H9 (cell line): Measurements from ENCODE around the gene GCNA. TPM values are rescaled to one million over a fixed set of nuclear protein-coding genes. Genes with fewer than 3 reads are reported as not detected.

Source experiments
- DNase-seq: peaks from one replicate; pipeline ENCODE4 v3.0.0-alpha.2; 2017
- H2AFZ ChIP-seq: one replicate; pipeline ENCODE4 v1.6.1; 2013; ENCODE audit warnings: mild to moderate bottlenecking, low read length, control low read depth, moderate library complexity
- H2AK5ac ChIP-seq: 2 replicates; pipeline ENCODE4 v1.6.1; 2013; ENCODE audit warnings: low read length, control low read depth, mixed read lengths; ENCODE audit not compliant: insufficient read length
- H2BK120ac ChIP-seq: one replicate; pipeline ENCODE4 v1.6.1; 2013; ENCODE audit warnings: low read depth, mild to moderate bottlenecking, low read length, control low read depth, inconsistent platforms; ENCODE audit not compliant: poor library complexity, severe bottlenecking
- H2BK12ac ChIP-seq: 2 replicates; pipeline ENCODE4 v1.6.1; 2013; ENCODE audit warnings: low read length, control low read depth, mixed read lengths, low read depth; ENCODE audit not compliant: insufficient read length
- H2BK15ac ChIP-seq: 2 replicates; pipeline ENCODE4 v1.6.1; 2013; ENCODE audit warnings: low read depth, low read length, control low read depth
- H2BK20ac ChIP-seq: one replicate; pipeline ENCODE4 v1.6.1; 2013; ENCODE audit warnings: low read depth, mild to moderate bottlenecking, low read length, control low read depth, inconsistent platforms; ENCODE audit not compliant: poor library complexity, severe bottlenecking
- H2BK5ac ChIP-seq: 2 replicates; pipeline ENCODE4 v1.6.1; 2013; ENCODE audit warnings: low read length, control low read depth, mixed read lengths; ENCODE audit not compliant: insufficient read length
- H3K14ac ChIP-seq: 2 replicates; pipeline ENCODE4 v1.6.1; 2013; ENCODE audit warnings: low read length, control low read depth; ENCODE audit not compliant: insufficient read depth
- H3K18ac ChIP-seq: 2 replicates; pipeline ENCODE4 v1.6.1; 2013; ENCODE audit warnings: low read depth, mild to moderate bottlenecking, mixed read lengths, low read length, control low read depth; ENCODE audit not compliant: insufficient read length
- H3K23ac ChIP-seq: 2 replicates; pipeline ENCODE4 v1.6.1; 2013; ENCODE audit warnings: low read length, control low read depth, mixed read lengths, low read depth; ENCODE audit not compliant: insufficient read length
- H3K23me2 ChIP-seq: 2 replicates; pipeline ENCODE4 v1.6.1; 2013; ENCODE audit warnings: low read depth, mild to moderate bottlenecking, mixed read lengths, low read length, control low read depth; ENCODE audit not compliant: insufficient read length, poor library complexity, severe bottlenecking
- H3K27ac ChIP-seq: 2 replicates; pipeline ENCODE4 v1.5.1; 2013; ENCODE audit warnings: low read length, control low read depth, mixed read lengths, low read depth; ENCODE audit not compliant: insufficient read length
- H3K27me3 ChIP-seq: 2 replicates; pipeline ENCODE4 v1.6.1; 2013; ENCODE audit warnings: low read length, control low read depth, inconsistent platforms; ENCODE audit not compliant: insufficient read depth
- H3K4ac ChIP-seq: 2 replicates; pipeline ENCODE4 v1.6.1; 2013; ENCODE audit warnings: low read depth, mild to moderate bottlenecking, control low read depth, inconsistent platforms, low read length, moderate library complexity
- H3K4me1 ChIP-seq: 2 replicates; pipeline ENCODE4 v1.6.1; 2013; ENCODE audit warnings: low read length, control low read depth, inconsistent platforms; ENCODE audit not compliant: insufficient read depth
- H3K4me2 ChIP-seq: 2 replicates; pipeline ENCODE4 v1.6.1; 2013; ENCODE audit warnings: low read length, control low read depth, mixed read lengths; ENCODE audit not compliant: insufficient read length, insufficient read depth
- H3K56ac ChIP-seq: 2 replicates; pipeline ENCODE4 v1.6.1; 2013; ENCODE audit warnings: low read depth, mild to moderate bottlenecking, mixed read lengths, low read length, control low read depth; ENCODE audit not compliant: insufficient read length
- H3K79me1 ChIP-seq: 2 replicates; pipeline ENCODE4 v1.6.1; 2013; ENCODE audit warnings: low read depth, mild to moderate bottlenecking, moderate library complexity, low read length, control low read depth, inconsistent platforms; ENCODE audit not compliant: insufficient read depth, poor library complexity, severe bottlenecking
- H3K79me2 ChIP-seq: 2 replicates; pipeline ENCODE4 v1.6.1; 2013; ENCODE audit warnings: low read length, control low read depth, inconsistent platforms; ENCODE audit not compliant: insufficient read depth
- H3K9ac ChIP-seq: 2 replicates; pipeline ENCODE4 v1.6.1; 2013; ENCODE audit warnings: low read length, control low read depth, mixed read lengths; ENCODE audit not compliant: insufficient read length; ENCODE audit errors: extremely low read depth
- H3K9me3 ChIP-seq: one replicate; pipeline ENCODE4 v1.6.1; 2013; ENCODE audit warnings: low read depth, low read length, inconsistent platforms; ENCODE audit not compliant: control insufficient read depth
- H3T11ph ChIP-seq: one replicate; pipeline ENCODE4 v1.6.1; 2013; ENCODE audit warnings: mild to moderate bottlenecking, low read length, control low read depth, inconsistent platforms
- H4K20me1 ChIP-seq: one replicate; pipeline ENCODE4 v1.6.1; 2013; ENCODE audit not compliant: control insufficient read depth, insufficient read length, insufficient read depth
- H4K5ac ChIP-seq: 2 replicates; pipeline ENCODE4 v1.6.1; 2013; ENCODE audit warnings: low read depth, mild to moderate bottlenecking, mixed read lengths, low read length, control low read depth; ENCODE audit not compliant: insufficient read length
- H4K8ac ChIP-seq: replicated peaks from 2 replicates; pipeline ENCODE4 v1.6.1; 2013; ENCODE audit warnings: low read length, control low read depth, mixed read lengths, low read depth; ENCODE audit not compliant: insufficient read length
- H4K91ac ChIP-seq: 2 replicates; pipeline ENCODE4 v1.6.1; 2013; ENCODE audit warnings: low read depth, mild to moderate bottlenecking, moderate library complexity, mixed read lengths, low read length, control low read depth; ENCODE audit not compliant: insufficient read length
- H3K27ac Mint-ChIP-seq, 3 experiments: 2 replicates in 2 of 3; 3 replicates in 1 of 3; pipeline ENCODE4 v1.8.0; 2020 to 2021; ENCODE audit warnings: mixed read lengths in 3 of 3, mild to moderate bottlenecking in 1 of 3, moderate library complexity in 1 of 3
- H3K27me3 Mint-ChIP-seq: 2 replicates; pipeline ENCODE4 v1.8.0; 2021; ENCODE audit warnings: low read depth, mild to moderate bottlenecking, moderate library complexity, mixed read lengths
- H3K36me3 Mint-ChIP-seq, 3 experiments: 2 replicates in 2 of 3; 3 replicates in 1 of 3; pipeline ENCODE4 v1.8.0; 2020 to 2021; ENCODE audit warnings: low read depth in 3 of 3, mixed read lengths in 3 of 3; ENCODE audit not compliant: insufficient read depth in 1 of 3
- H3K4me1 Mint-ChIP-seq, 2 experiments: 2 replicates each; pipeline ENCODE4 v1.8.0; 2020; ENCODE audit warnings: mixed read lengths in 2 of 2
- H3K4me3 Mint-ChIP-seq, 2 experiments: 2 replicates in 1 of 2; 3 replicates in 1 of 2; pipeline ENCODE4 v1.8.0; 2020 to 2021; ENCODE audit warnings: mild to moderate bottlenecking in 2 of 2, mixed read lengths in 2 of 2, moderate library complexity in 1 of 2
- H3K9me3 Mint-ChIP-seq, 2 experiments: 2 replicates in 1 of 2; 3 replicates in 1 of 2; pipeline ENCODE4 v1.8.0; 2020; ENCODE audit warnings: mild to moderate bottlenecking in 2 of 2, mixed read lengths in 2 of 2, moderate library complexity in 1 of 2
- WGBS: extraction: QIAGEN DNeasy Blood & Tissue Kit; methylation state at CpG from one replicate; pipeline ENCODE4 v1.1.7; 2013; ENCODE audit warnings: missing lambda C conversion rate, low lambda C conversion rate, mixed read lengths; ENCODE audit not compliant: insufficient read length; ENCODE audit errors: extremely low coverage; 5-methylcytosine and 5-hydroxymethylcytosine counted together
- total RNA-seq: library from RNA; stranded (reverse); gene quantifications from 2 replicates; pipeline ENCODE4 v1.2.1, GENCODE V29; 2021
- TF ChIP-seq, protein P1 (sequence below): fragments of 200-600 bp; sonication (generic); conservative IDR thresholded peaks from 3 replicates; pipeline ENCODE4 v1.8.0; 2021; ENCODE audit warnings: antibody characterized with exemption, mild to moderate bottlenecking

The GCNA gene
- total RNA-seq, 1 experiment from 2014 or later: 0.96 TPM

DNA sequence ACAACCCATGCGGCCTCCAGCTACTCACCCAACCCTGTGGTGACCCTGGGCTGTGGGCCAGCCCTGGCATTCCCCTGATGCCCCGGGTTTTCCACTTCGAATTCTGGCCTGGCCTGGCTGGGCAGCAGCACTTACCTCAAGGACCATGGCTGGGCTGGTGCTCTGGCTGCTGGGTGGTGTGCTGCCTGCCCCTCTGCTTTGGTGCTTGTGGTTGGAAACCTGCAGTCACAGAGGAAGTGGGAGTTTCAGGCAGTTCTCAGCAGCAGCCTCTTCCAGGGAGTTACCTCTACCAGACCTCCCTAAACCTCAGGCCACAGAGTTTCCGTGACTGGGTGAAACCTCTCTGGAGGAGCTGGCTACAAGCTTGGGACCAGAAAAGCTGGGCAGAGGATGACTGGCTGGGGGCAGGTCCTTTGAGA lies 40.1 kb downstream of the GCNA start, which contains the start of gene CXCR3:
Gene CXCR3, minus strand, starts transcription at position 209 of the 419 bp plus-strand sequence. Its CDS starts 62 bp downstream, at position 147.
- WGBS: no CpG with 5 or more reads among the region's 4 CpGs

More for the DNA sequence above, 40.1 kb downstream of the GCNA start, which contains the start of gene CXCR3:
- Mint-ChIP-seq H3K36me3 (peaks cover 0 to 17% (median 10%) of the 10 kb centered on the region in 3 experiments; a peak in 5 of 7 replicates), H3K4me1 (0 out of 4 replicates have a peak, but pooled peaks cover 0 to 12% of the 10 kb centered on the region in 2 experiments), H3K4me3 (no peak within 1 kb of the TSS), H3K27ac (peak within 1 kb of the TSS in 2 of 3 experiments; percentile 49 to 82; a peak in 2 of 7 replicates), H3K27me3 (no peaks in the 10 kb centered on the region), H3K9me3 (peaks cover 67 to 83% of the 10 kb centered on the region in 2 experiments)
- Histone ChIP-seq H3K14ac (no peak within 1 kb of the TSS), H2BK15ac (no peak within 1 kb of the TSS), H4K20me1 (no peaks in the 10 kb centered on the region), H4K5ac (no peak within 1 kb of the TSS), H3K9ac (no peak within 1 kb of the TSS), H2BK20ac (no peak within 1 kb of the TSS), H3K56ac (no peak within 1 kb of the TSS), H3T11ph (no peak within 1 kb of the TSS), H3K27me3 (no peaks in the 10 kb centered on the region), H3K79me2 (no peaks in the 10 kb centered on the region), H3K79me1 (no peaks in the 10 kb centered on the region), H3K4ac (no peak within 1 kb of the TSS), H2AK5ac (no peak within 1 kb of the TSS), H2BK120ac (no peak within 1 kb of the TSS), H3K4me1 (no peaks in the 10 kb centered on the region), H3K23me2 (no peaks in the 10 kb centered on the region), H3K9me3 (peaks cover 33% of the 10 kb centered on the region), H3K4me2 (no peak within 1 kb of the TSS), H3K27ac (no peak within 1 kb of the TSS), H2BK12ac (no peak within 1 kb of the TSS), H4K91ac (no peak within 1 kb of the TSS), H3K18ac (no peak within 1 kb of the TSS), H2BK5ac (no peak within 1 kb of the TSS), H3K23ac (no peak within 1 kb of the TSS), H2AFZ (no peak within 1 kb of the TSS), H4K8ac (no peak within 1 kb of the TSS)
- TF ChIP-seq, protein P1, sequence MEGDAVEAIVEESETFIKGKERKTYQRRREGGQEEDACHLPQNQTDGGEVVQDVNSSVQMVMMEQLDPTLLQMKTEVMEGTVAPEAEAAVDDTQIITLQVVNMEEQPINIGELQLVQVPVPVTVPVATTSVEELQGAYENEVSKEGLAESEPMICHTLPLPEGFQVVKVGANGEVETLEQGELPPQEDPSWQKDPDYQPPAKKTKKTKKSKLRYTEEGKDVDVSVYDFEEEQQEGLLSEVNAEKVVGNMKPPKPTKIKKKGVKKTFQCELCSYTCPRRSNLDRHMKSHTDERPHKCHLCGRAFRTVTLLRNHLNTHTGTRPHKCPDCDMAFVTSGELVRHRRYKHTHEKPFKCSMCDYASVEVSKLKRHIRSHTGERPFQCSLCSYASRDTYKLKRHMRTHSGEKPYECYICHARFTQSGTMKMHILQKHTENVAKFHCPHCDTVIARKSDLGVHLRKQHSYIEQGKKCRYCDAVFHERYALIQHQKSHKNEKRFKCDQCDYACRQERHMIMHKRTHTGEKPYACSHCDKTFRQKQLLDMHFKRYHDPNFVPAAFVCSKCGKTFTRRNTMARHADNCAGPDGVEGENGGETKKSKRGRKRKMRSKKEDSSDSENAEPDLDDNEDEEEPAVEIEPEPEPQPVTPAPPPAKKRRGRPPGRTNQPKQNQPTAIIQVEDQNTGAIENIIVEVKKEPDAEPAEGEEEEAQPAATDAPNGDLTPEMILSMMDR: no peak
- DNase-seq: no peak
